Transverse colon (tissue), 4 donors: ENCODE results near the gene TRPM6. TPM values are rescaled to one million over a fixed set of nuclear protein-coding genes. Genes with fewer than 3 reads are reported as not detected.
"Not testable (repeated sequence)": the region's sequence is repeated elsewhere in the genome, so short reads cannot be mapped to it uniquely, and the experiment has no call there.

Source experiments
- DNase-seq: peaks from one replicate; pipeline ENCODE4 v3.0.0-alpha.2; 2019
- H3K27ac ChIP-seq, 4 donors: fragments of 200-600 bp; sonication (generic); 2 replicates each; pipeline ENCODE4 v1.5.1; 2016 to 2018; ENCODE audit warnings: inconsistent platforms in 4 of 4
- H3K27me3 ChIP-seq: fragments of 200-600 bp; sonication (generic); 2 replicates; pipeline ENCODE4 v1.5.1; 2017; ENCODE audit warnings: inconsistent platforms
- H3K36me3 ChIP-seq, 4 donors: fragments of 200-600 bp; sonication (generic); 2 replicates each; pipeline ENCODE4 v1.5.1; 2017 to 2019; ENCODE audit warnings: inconsistent platforms in 4 of 4
- H3K4me1 ChIP-seq, 4 donors: fragments of 200-600 bp; sonication (generic); 2 replicates each; pipeline ENCODE4 v1.5.1; 2017 to 2020; ENCODE audit warnings: inconsistent platforms in 4 of 4
- H3K4me3 ChIP-seq, 4 donors: fragments of 200-600 bp; sonication (generic); 1 replicate in 1 of 4; 2 replicates in 3 of 4; pipeline versions ENCODE4 v1.5.1 to v1.6.1; 2017 to 2019; ENCODE audit warnings: inconsistent platforms in 4 of 4
- H3K9me3 ChIP-seq, 2 donors: fragments of 200-600 bp; sonication (generic); 2 replicates each; pipeline ENCODE4 v1.5.1; 2017 to 2019; ENCODE audit warnings: inconsistent platforms in 2 of 2
- CTCF ChIP-seq, 5 experiments: fragments of 200-600 bp in 3 of 5; fragments of 450-650 bp in 2 of 5; sonication (generic) in 3 of 5; IDR thresholded peaks; 1 replicate in 2 of 5; 2 replicates in 3 of 5; pipeline ENCODE4 v1.5.1; 2016 to 2017; ENCODE audit warnings: antibody characterized with exemption in 5 of 5, inconsistent platforms in 3 of 5, mild to moderate bottlenecking in 2 of 5, moderate library complexity in 1 of 5
- EP300 ChIP-seq: sonication (generic); formaldehyde crosslinking; IDR thresholded peaks from one replicate; pipeline ENCODE4 v1.6.1; 2017; ENCODE audit warnings: antibody characterized with exemption, low read depth
- POLR2A ChIP-seq: fragments of 450-650 bp; IDR thresholded peaks from one replicate; pipeline ENCODE4 v1.6.1; 2016; ENCODE audit warnings: antibody characterized with exemption, mild to moderate bottlenecking, moderate library complexity
- POLR2AphosphoS5 ChIP-seq, 3 donors: sonication (generic); formaldehyde crosslinking; IDR thresholded peaks; one replicate each; pipeline ENCODE4 v1.6.1; 2016; ENCODE audit warnings: antibody characterized with exemption in 3 of 3
- WGBS, 2 donors: methylation state at CpG; one replicate each; pipeline ENCODE4 v1.1.5; 2018; ENCODE audit warnings: low coverage in 1 of 2; 5-methylcytosine and 5-hydroxymethylcytosine counted together
- in situ Hi-C, 4 donors: fragments of 200-750 bp; cut with MboI; loops; one replicate each; pipeline versions ENCODE4 v1.15.0 to v1.15.1; 2017; ENCODE audit warnings: low sequenced_read_pairs in 3 of 4, low pct_ligation_motif_present in 1 of 4, low pct_unique_long_range_greater_than_20kb in 1 of 4
- intact Hi-C: fragments of 100-400 bp; cut with DNase I; formaldehyde crosslinking; loops from one replicate; pipeline ENCODE4 v1.15.1; 2023; ENCODE audit warnings: low total_unique reads
- total RNA-seq, 4 donors: library from RNA; depleted of rRNA; stranded (reverse); fragments of >200 nt; gene quantifications; one replicate each; pipeline ENCODE4 v1.1.0, GENCODE V29; 2016

The TRPM6 gene
- total RNA-seq, 4 donors from 2014 or later, result 21.5 to 122 (median 51.6) TPM

DNA sequence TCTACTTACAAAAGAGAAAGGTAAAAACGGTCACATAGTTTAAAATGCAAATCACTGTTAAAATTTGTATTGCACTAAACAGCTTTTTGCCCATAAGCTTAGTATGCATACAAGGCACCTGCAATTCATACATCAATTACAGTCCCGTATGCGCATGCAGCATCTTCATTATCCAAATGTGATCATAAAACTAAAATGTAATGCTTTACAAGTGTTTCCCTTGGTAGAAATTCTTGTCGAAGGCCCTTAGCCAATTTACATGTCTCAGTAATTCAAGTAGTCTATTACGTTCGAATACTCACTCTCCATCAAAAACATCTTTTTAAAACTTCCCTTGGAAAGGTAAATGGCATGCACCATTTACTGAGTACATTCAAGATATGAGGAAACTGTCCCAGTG, 32.6 kb downstream of the TRPM6 start:
- TF ChIP-seq EP300, result no peak
- TF ChIP-seq POLR2AphosphoS5 (IDR thresholded peaks at IDR 0.05), result no peak
- TF ChIP-seq POLR2A, result no peak
- TF ChIP-seq CTCF (IDR thresholded peaks at IDR 0.05), result no peak
- 88 to 93% methylated on average over 6 of the region's 6 CpGs for WGBS, 2 donors

GRCh38 chr9:74853024-74853423, 34.7 kb downstream of the TRPM6 start:
- H3K36me3 ChIP-seq, H3K4me3 ChIP-seq, H3K27me3 ChIP-seq, in situ Hi-C loops, intact Hi-C loops, H3K27ac ChIP-seq, H3K9me3 ChIP-seq, DNase-seq: not testable (repeated sequence)
- peaks cover 0 to 21% (median 0%) of the 10 kb centered on the region in 4 donors for H3K4me1 ChIP-seq
- 97% methylated on average over 36 of the region's 36 CpGs; no CpG with 5 or more reads in 1 of the 2 donors for WGBS, 2 donors

More for the DNA sequence above, 32.6 kb downstream of the TRPM6 start:
- Histone ChIP-seq H3K4me1 (peaks cover 0 to 18% (median 0%) of the 10 kb centered on the region in 4 donors), H3K27ac (no peak overlapping the region), H3K27me3 (no peaks in the 10 kb centered on the region), H3K4me3 (no peak overlapping the region), H3K36me3 (no peaks in the 10 kb centered on the region), H3K9me3 (no peaks in the 10 kb centered on the region)
- DNase-seq, result no peak
- in situ Hi-C loops (no loop called here), intact Hi-C loops (no loop called here)

DNA sequence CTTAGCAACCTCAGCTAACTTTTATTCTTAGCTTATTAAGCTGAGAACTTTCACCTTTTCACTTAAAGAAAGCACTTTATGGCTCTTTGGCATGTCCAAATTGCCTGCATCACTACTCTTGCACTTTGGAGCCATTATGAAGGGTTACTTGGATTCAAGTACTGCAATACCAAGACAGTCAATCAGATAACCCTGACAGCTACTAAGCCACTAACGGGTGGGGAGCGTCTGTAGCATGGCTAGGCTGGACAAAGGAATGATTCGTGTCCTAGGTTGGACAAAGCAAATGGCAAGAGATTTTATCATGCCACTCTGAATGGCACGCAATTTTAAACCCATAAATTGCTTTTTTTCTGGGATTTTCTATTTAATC, 39.6 kb downstream of the TRPM6 start:
- WGBS, 2 donors, result 24 to 42% methylated on average over 4 of the region's 4 CpGs
- Histone ChIP-seq H3K27me3 (no peaks in the 10 kb centered on the region), H3K4me3 (peak overlapping the region in 1 of 4 donors; percentile 7), H3K4me1 (peaks cover 0 to 7% (median 3%) of the 10 kb centered on the region in 4 donors), H3K27ac (peak overlapping the region; percentile 19 to 58 (median 48)), H3K9me3 (no peaks in the 10 kb centered on the region), H3K36me3 (no peaks in the 10 kb centered on the region)
- TF ChIP-seq POLR2AphosphoS5 (IDR thresholded peaks at IDR 0.05) (peak in 1 of 3 donors; percentile 60), POLR2A (no peak)
- peak; percentile 45 for DNase-seq
- in situ Hi-C loops, result no loop called here
- intact Hi-C loops, result no loop called here

GRCh38 chr9:74847478-74848152, 40.1 kb downstream of the TRPM6 start:
- in situ Hi-C loops (no loop called here), intact Hi-C loops (no loop called here)
- no peaks in the 10 kb centered on the region for H3K9me3 ChIP-seq
- H3K27me3 ChIP-seq, result no peaks in the 10 kb centered on the region
- TF ChIP-seq CTCF (IDR thresholded peaks at IDR 0.05), result no peak
- TF ChIP-seq POLR2AphosphoS5 (IDR thresholded peaks at IDR 0.05), result no peak
- no peak for TF ChIP-seq POLR2A
- TF ChIP-seq EP300, result no peak
- peaks cover 0 to 7% (median 3%) of the 10 kb centered on the region in 4 donors for H3K4me1 ChIP-seq
- H3K4me3 ChIP-seq, result peak overlapping the region in 1 of 4 donors; percentile 7
- WGBS, 2 donors, result 59 to 77% methylated on average over 4 to 5 of the region's 5 CpGs
- DNase-seq, result no peak
- H3K27ac ChIP-seq, result peak overlapping the region; percentile 19 to 58 (median 38)
- no peaks in the 10 kb centered on the region for H3K36me3 ChIP-seq

DNA sequence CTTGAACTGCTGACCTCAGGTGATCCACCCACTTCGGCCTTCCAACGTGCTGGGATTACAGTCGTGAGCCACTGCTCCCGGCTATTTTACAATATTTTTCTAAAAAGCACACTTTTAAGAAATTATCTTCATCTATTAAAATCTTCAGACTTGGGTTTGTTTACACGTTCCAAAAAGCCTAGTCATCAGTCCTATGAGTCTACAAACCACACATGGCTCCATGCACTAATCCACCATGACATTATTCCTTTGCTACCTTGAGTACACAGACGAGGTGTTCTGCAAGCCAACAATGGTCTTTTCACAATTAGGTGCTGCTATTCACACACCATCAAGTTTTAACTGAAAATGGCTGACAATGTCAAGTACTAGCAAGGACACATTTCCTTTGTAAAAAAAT, 41.0 kb downstream of the TRPM6 start:
- Histone ChIP-seq H3K9me3 (no peaks in the 10 kb centered on the region), H3K27me3 (no peaks in the 10 kb centered on the region), H3K27ac (no peak overlapping the region), H3K4me1 (peaks cover 0 to 7% (median 3%) of the 10 kb centered on the region in 4 donors), H3K36me3 (no peaks in the 10 kb centered on the region), H3K4me3 (no peak overlapping the region)
- WGBS, 2 donors, result 73 to 77% methylated on average over 5 to 6 of the region's 6 CpGs
- no peak for DNase-seq
- intact Hi-C loops (no loop called here), in situ Hi-C loops (no loop called here)
- no peak for TF ChIP-seq POLR2A
- no peak for TF ChIP-seq POLR2AphosphoS5 (IDR thresholded peaks at IDR 0.05)
- no peak for TF ChIP-seq CTCF (IDR thresholded peaks at IDR 0.05)
- no peak for TF ChIP-seq EP300
